WTC11 (cell line): Measurements from ENCODE around the gene SSR1. TPM values are rescaled to one million over a fixed set of nuclear protein-coding genes. Genes with fewer than 3 reads are reported as not detected.

Source experiments
- ATAC-seq: fragments of 200-7000 bp; cut with Tn5 transposase; 2 replicates; pipeline ENCODE4 v1.10.0; 2021; ENCODE audit warnings: mild to moderate bottlenecking, moderate library complexity
- CTCF ChIA-PET: fragments of 300-600 bp; sonication (Branson Sonifier 250); formaldehyde crosslinking; loops from one replicate; lab custom pipeline; 2021; ENCODE audit warnings: antibody characterized with exemption; lab: Charles Lee
- POLR2A ChIA-PET: fragments of 350-600 bp; sonication (Branson Sonifier 250); formaldehyde crosslinking; loops from one replicate; lab custom pipeline; 2021; ENCODE audit warnings: antibody characterized with exemption; lab: Charles Lee
- DNase-seq: peaks from one replicate; pipeline ENCODE4 v3.0.0; 2021; ENCODE audit warnings: low spot score
- H3K27ac Mint-ChIP-seq: 2 replicates; pipeline ENCODE4 v1.8.0; 2021; ENCODE audit warnings: mixed read lengths
- H3K27me3 Mint-ChIP-seq: 2 replicates; pipeline ENCODE4 v1.8.0; 2021; ENCODE audit warnings: low read depth, mild to moderate bottlenecking, moderate library complexity, mixed read lengths
- H3K36me3 Mint-ChIP-seq: 2 replicates; pipeline ENCODE4 v1.8.0; 2021; ENCODE audit warnings: mixed read lengths
- H3K4me1 Mint-ChIP-seq: 2 replicates; pipeline ENCODE4 v1.8.0; 2022; ENCODE audit warnings: mixed read lengths
- H3K4me3 Mint-ChIP-seq: 2 replicates; pipeline ENCODE4 v1.8.0; 2021; ENCODE audit warnings: mild to moderate bottlenecking, moderate library complexity, mixed read lengths
- H3K9me3 Mint-ChIP-seq: 2 replicates; pipeline ENCODE4 v1.8.0; 2021; ENCODE audit warnings: mixed read lengths
- AFF4 ChIP-seq: sonication (generic); formaldehyde crosslinking; IDR thresholded peaks from 2 replicates; pipeline ENCODE4 v1.8.1; 2023; ENCODE audit warnings: mild to moderate bottlenecking, missing genetic modification reagents, borderline replicate concordance
- E2F1 ChIP-seq: sonication (generic); formaldehyde crosslinking; IDR thresholded peaks from 2 replicates; pipeline ENCODE4 v1.8.0; 2022; ENCODE audit warnings: mild to moderate bottlenecking, missing genetic modification reagents
- E2F5 ChIP-seq: sonication (generic); formaldehyde crosslinking; IDR thresholded peaks from 2 replicates; pipeline ENCODE4 v1.8.1; 2022; ENCODE audit warnings: mild to moderate bottlenecking, moderate library complexity, missing genetic modification reagents
- EMX1 ChIP-seq: fragments of 250-450 bp; sonication (Bioruptor Pico); IDR thresholded peaks from 2 replicates; pipeline ENCODE4 v1.8.0; 2021; ENCODE audit warnings: mild to moderate bottlenecking
- ESRRA ChIP-seq: sonication (generic); formaldehyde crosslinking; IDR thresholded peaks from 2 replicates; pipeline ENCODE4 v1.8.1; 2022; ENCODE audit warnings: mild to moderate bottlenecking, missing genetic modification reagents, borderline replicate concordance
- FOXP4 ChIP-seq: sonication (generic); formaldehyde crosslinking; IDR thresholded peaks from 2 replicates; pipeline ENCODE4 v1.8.0; 2022; ENCODE audit warnings: mild to moderate bottlenecking, missing genetic modification reagents
- IRF2 ChIP-seq: sonication (generic); formaldehyde crosslinking; IDR thresholded peaks from 2 replicates; pipeline ENCODE4 v1.8.0; 2022; ENCODE audit warnings: low read depth, missing genetic modification reagents, borderline replicate concordance
- MAX ChIP-seq: sonication (generic); formaldehyde crosslinking; IDR thresholded peaks from 2 replicates; pipeline ENCODE4 v1.8.0; 2022; ENCODE audit warnings: mild to moderate bottlenecking, missing genetic modification reagents
- NFATC4 ChIP-seq: fragments of 250-450 bp; sonication (Bioruptor Pico); IDR thresholded peaks from 2 replicates; pipeline ENCODE4 v1.9.0; 2021; ENCODE audit warnings: mild to moderate bottlenecking
- PREB ChIP-seq: sonication (generic); formaldehyde crosslinking; IDR thresholded peaks from 2 replicates; pipeline ENCODE4 v1.8.1; 2022; ENCODE audit warnings: mild to moderate bottlenecking, missing genetic modification reagents, moderate library complexity, borderline replicate concordance
- PRRX2 ChIP-seq: fragments of 250-450 bp; sonication (Bioruptor Pico); IDR thresholded peaks from 2 replicates; pipeline ENCODE4 v1.8.0; 2021; ENCODE audit warnings: mild to moderate bottlenecking
- SMAD4 ChIP-seq: sonication (generic); formaldehyde crosslinking; IDR thresholded peaks from 2 replicates; pipeline ENCODE4 v1.8.0; 2022; ENCODE audit warnings: mild to moderate bottlenecking, missing genetic modification reagents
- TEAD1 ChIP-seq: sonication (generic); formaldehyde crosslinking; IDR thresholded peaks from 2 replicates; pipeline ENCODE4 v1.8.0; 2022; ENCODE audit warnings: mild to moderate bottlenecking, missing genetic modification reagents
- USF2 ChIP-seq: sonication (generic); formaldehyde crosslinking; IDR thresholded peaks from 2 replicates; pipeline ENCODE4 v1.8.1; 2023; ENCODE audit warnings: mild to moderate bottlenecking, missing genetic modification reagents, moderate library complexity
- ZMAT4 ChIP-seq: fragments of 250-450 bp; sonication (Bioruptor Pico); IDR thresholded peaks from 2 replicates; pipeline ENCODE4 v1.9.0; 2021; ENCODE audit warnings: mild to moderate bottlenecking
- ZNF219 ChIP-seq: sonication (generic); formaldehyde crosslinking; IDR thresholded peaks from 2 replicates; pipeline ENCODE4 v1.8.0; 2023; ENCODE audit warnings: missing genetic modification reagents, mild to moderate bottlenecking, borderline replicate concordance
- ZNF232 ChIP-seq: sonication (generic); formaldehyde crosslinking; IDR thresholded peaks from 2 replicates; pipeline ENCODE4 v1.8.0; 2022; ENCODE audit warnings: mild to moderate bottlenecking, missing genetic modification reagents
- ZNF281 ChIP-seq: sonication (generic); formaldehyde crosslinking; IDR thresholded peaks from 2 replicates; pipeline ENCODE4 v1.8.0; 2023; ENCODE audit warnings: mild to moderate bottlenecking, missing genetic modification reagents
- ZNF416 ChIP-seq: fragments of 250-450 bp; sonication (Bioruptor Pico); IDR thresholded peaks from 2 replicates; pipeline ENCODE4 v1.9.0; 2021; ENCODE audit warnings: mild to moderate bottlenecking, inconsistent platforms
- total RNA-seq: library from RNA; stranded (reverse); gene quantifications from 3 replicates; pipeline ENCODE4 v1.2.3, GENCODE V29; 2021

SSR1 gene
- total RNA-seq, 1 experiment from 2014 or later = 96.7 TPM

GRCh38 chr6:7332090-7332745, 19.2 kb upstream of the SSR1 start:
- no peaks in the 10 kb centered on the region; the same call in 1 of the 2 replicates for H3K27me3 Mint-ChIP-seq
- no peak for TF ChIP-seq ZMAT4
- TF ChIP-seq ZNF416 (CRISPR knock-in tag) = no peak
- no peak for TF ChIP-seq SMAD4 (CRISPR knock-in tag)
- no peak for TF ChIP-seq ESRRA (CRISPR knock-in tag)
- TF ChIP-seq IRF2 (CRISPR knock-in tag) = no peak
- no peak for TF ChIP-seq FOXP4 (CRISPR knock-in tag)
- TF ChIP-seq E2F1 (CRISPR knock-in tag) = no peak
- TF ChIP-seq ZNF232 = no peak
- TF ChIP-seq E2F5 (CRISPR knock-in tag) = no peak
- TF ChIP-seq NFATC4 = no peak
- no peak for TF ChIP-seq ZNF281 (CRISPR knock-in tag)
- no peak for TF ChIP-seq ZNF219 (CRISPR knock-in tag)
- TF ChIP-seq PREB (CRISPR knock-in tag) = no peak
- TF ChIP-seq AFF4 = no peak
- TF ChIP-seq EMX1 (CRISPR knock-in tag) = no peak
- TF ChIP-seq PRRX2 (CRISPR knock-in tag) = no peak
- TF ChIP-seq MAX (CRISPR knock-in tag) = no peak
- TF ChIP-seq TEAD1 = no peak
- no peak for TF ChIP-seq USF2 (CRISPR knock-in tag)
- ChIA-PET CTCF (interaction anchor here (1.6 kb wide), 1 partner anchor 9 kb away, joined by 4 read pairs; no protein-coding TSS in a partner anchor), POLR2A (no interaction called here)
- ATAC-seq (no peak), DNase-seq (no peak)
- no peaks in the 10 kb centered on the region for H3K4me1 Mint-ChIP-seq
- no peak overlapping the region for H3K27ac Mint-ChIP-seq
- H3K36me3 Mint-ChIP-seq = no peaks in the 10 kb centered on the region
- H3K9me3 Mint-ChIP-seq = no peaks in the 10 kb centered on the region
- H3K4me3 Mint-ChIP-seq = no peak overlapping the region
